HK-2 (cell line): ENCODE results near the gene IL1RAPL2.
"Not testable (repeated sequence)": the region's sequence is repeated elsewhere in the genome, so short reads cannot be mapped to it uniquely, and the experiment has no call there.

Experiments used
- DNase-seq: peaks from one replicate; pipeline ENCODE4 v3.0.0-alpha.2; 2018; ENCODE audit not compliant: unreplicated experiment

IL1RAPL2 gene

DNA sequence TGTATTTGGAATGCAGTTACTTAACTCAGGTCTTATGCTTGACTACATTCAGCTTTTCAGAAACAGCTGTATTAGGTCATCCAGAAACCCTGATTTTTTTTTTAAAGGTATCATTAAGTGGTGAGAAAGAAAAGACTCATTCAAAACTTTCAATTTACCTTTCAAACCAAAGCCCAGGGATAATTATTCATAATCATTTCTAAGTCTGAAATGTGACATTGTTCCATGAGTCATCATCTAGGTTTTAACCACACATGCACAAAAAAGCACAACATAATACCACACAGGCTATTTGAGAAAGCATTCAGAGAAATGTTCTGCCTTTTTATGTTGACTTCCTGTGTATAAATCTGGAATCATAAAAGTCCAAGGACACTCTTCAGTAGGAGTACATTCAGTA lies 288.2 kb downstream of the IL1RAPL2 start:
- no peak for DNase-seq

DNA sequence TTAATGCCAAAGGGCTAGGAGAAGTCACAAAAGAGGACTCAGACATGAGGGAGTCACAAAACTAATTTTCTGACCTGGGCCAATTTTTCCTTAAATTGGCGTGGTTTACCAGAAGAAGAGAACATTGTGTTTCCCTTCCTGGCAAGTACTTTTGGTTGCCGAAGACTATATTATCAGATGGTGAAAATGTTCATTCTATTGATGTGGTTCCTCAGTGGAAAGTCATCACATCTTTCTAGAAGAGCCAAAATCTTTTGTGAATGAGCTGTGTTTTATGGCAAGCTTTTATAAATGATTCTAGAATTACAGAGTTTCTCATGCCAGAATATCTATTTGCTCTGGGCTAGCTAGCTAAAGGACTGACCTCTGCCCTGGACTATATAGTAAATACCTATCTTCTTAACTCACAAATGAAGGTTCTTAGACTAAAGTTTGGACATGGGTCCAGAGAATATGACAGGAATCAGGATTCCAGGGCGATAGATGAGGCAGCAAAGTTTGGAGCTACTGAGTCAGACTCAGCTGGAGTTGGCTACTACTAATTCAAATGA lies 288.9 kb downstream of the IL1RAPL2 start:
- no peak for DNase-seq

DNA sequence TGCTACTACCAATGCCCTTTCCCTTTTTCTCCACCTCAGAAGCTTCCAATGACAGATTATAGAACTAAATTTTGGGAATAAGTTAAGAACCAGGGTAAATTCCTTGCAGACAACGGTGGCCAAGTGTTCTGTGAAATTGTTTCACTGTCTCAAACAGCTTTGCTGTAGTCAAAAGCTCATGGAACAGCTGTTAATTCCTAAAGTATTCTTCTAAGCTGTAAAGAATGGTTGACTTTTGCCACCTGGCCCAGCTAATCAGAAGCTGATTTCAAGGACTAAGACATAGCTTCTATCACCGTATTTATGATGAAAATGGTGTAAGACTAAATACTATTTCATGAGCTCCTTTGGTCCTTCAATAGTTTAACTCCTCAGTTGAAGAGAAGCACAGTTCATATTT lies 297.5 kb downstream of the IL1RAPL2 start:
- no peak for DNase-seq

DNA sequence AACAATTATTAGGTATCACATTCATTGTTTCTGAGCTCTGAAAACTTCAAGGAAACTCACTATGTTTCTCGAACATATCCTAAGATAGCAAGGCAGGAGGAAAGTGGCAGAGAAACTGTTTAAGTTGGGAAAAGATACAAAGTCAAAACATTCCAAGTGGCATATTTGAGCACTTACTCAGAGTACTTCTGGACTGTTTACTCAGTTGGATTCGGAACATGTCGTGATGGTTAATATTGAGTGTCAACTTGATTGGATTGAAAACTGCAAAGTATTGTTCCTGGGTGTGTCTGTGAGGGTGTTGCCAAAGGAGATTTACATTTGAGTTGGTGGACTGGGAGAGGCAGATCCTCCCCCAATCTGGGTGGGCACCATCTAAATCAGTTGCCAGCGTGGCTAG lies 298.3 kb downstream of the IL1RAPL2 start:
- DNase-seq, result no peak

DNA sequence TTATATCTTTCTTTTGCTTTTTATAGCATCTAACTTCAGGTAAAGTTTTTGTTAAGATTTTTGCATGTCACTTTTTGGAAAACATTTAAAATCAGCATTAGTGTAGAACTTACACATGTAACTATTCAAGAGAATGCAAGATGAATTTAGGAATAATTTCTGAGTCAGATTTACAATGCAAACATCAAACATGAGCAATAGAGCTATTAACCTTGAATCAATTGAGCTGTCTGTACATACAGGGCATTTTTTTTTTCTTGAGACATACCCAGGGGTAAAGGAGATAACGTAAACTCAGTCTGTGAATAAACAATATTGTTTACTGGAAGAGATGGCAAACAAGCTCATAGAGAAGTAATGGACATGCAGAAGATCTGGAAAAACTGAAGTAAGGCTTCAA lies 311.5 kb downstream of the IL1RAPL2 start:
- no peak for DNase-seq

DNA sequence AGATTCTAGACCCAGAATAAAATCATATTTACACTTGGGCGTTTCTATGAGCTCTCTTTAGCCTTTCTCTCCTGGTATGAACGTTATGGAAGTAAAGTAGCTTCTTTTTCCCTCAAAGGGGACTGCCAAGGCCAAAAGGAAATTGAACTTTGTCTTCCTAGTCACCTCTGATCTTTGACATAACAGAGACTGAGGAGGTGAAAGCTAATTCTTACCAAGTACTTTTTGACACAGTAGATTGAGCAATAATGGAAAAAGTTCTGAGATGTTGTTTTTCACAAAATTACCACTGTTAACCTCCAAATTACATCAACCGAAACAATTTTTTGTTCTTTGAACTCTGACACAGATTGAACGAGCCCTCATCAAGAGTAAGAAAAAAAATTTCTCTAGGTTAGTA lies 336.1 kb downstream of the IL1RAPL2 start:
- no peak for DNase-seq

DNA sequence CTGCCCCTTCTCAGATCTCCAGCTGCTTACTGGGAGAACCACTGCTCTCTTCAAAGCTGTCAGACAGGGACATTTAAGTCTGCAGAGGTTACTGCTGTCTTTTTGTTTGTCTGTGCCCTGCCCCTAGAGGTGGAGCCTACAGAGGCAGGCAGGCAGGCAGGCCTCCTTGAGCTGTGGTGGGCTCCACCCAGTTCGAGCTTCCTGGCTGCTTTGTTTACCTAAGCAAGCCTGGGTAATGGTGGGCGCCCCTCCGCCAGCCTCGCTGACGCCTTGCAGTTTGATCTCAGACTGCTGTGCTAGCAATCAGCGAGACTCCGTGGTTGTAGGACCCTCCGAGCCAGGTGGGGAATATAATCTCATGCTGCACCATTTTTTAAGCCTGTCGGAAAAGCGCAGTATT lies 343.7 kb downstream of the IL1RAPL2 start:
- not testable (repeated sequence) for DNase-seq

DNA sequence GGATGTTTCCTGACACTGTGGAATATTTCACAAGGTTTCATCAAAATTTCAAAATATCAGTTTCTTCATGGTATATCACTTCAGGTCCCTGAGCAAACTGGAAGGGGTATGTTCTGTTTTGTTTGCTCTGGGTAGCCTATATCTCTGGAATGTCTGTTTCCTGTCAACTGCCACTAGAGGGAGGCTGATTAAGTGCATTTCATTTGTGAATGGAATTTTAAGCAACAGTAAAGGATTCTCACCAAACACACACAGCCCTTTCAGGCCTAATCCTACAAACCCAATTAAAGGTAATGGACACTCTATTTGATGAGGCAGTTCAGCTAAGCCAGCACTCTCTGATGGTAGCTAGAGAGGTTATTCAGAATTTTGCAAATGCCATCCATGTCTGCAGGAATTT lies 347.3 kb downstream of the IL1RAPL2 start:
- no peak for DNase-seq

DNA sequence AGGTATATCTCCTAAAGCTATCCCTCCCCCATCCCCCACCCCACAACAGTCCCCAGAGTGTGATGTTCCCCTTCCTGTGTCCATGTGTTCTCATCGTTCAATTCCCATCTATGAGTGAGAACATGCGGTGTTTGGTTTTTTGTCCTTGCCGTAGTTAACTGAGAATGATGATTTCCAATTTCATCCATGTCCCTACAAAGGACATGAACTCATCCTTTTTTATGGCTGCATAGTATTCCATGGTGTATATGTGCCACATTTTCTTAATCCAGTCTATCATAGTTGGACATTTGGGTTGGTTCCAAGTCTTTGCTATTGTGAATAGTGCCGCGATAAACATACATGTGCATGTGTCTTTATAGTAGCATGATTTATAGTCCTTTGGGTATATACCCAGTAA lies 348.7 kb downstream of the IL1RAPL2 start:
- DNase-seq, result not testable (repeated sequence)

DNA sequence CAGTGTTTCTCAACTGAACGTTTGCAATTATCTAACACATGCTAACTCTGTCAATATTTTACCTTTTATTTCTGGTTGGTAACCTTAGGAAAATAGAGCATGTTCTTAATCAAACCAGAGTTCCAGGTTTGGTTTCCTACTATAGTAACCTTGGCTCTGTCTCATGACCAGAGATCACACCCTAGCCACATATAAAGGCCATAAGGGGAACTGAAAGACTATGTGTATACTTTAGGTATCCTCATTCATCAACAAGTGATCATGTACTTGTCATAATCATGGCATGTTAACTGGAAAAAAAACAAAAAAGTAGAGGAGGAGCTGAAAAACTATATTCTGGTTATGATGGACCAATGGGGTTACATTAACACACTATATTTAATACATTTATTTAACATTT lies 352.1 kb downstream of the IL1RAPL2 start:
- no peak for DNase-seq

DNA sequence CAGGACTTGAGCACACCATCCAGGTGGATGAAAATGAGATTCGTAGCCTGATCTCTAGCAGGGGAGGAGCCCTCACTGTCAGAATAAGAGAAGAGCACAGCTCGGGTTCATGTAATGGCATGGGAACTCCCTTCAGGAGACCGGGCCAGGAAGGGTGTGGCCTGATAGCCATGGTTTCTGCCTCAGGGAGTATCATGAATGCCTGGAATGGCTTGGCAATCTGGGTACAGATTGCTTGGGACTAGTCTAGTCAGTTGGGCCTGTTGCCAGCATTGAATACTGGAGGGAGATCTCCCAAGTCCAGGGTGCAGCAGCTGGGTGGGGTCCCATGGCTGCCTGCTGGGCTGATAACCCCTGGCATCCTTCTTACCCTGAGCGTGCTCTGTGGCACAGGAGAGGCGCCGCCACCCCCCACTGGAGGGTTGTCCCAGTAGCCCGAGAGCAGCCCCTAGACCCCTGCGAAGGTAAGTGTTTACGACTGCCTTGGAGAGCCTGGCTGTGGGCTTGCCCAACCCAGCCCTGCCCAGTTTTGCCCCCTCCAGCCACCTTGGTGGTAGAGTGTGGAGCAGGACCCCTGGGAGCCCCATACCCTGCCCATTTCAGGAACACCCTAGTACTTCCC lies 355.7 kb downstream of the IL1RAPL2 start:
- DNase-seq, result no peak

DNA sequence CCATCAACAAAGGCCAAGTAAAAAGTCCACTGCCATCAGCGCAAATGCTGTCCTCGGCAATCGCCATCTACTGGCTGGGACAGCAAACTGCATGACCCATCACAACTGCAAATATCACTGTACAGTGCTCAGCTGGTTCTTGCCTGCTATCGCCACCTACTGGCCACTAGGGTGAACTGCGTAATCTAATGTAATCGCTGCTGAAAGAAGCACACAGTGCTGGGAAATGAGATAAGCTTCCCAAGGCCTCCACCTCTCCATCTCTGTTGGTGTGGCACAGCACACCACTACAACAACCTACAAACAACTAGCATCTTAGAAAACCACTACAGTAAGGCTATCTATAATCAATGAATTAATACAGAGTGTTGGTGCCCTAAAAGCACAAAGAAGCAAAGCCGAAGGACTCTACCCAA lies 356.2 kb downstream of the IL1RAPL2 start:
- peak; percentile 68 for DNase-seq

DNA sequence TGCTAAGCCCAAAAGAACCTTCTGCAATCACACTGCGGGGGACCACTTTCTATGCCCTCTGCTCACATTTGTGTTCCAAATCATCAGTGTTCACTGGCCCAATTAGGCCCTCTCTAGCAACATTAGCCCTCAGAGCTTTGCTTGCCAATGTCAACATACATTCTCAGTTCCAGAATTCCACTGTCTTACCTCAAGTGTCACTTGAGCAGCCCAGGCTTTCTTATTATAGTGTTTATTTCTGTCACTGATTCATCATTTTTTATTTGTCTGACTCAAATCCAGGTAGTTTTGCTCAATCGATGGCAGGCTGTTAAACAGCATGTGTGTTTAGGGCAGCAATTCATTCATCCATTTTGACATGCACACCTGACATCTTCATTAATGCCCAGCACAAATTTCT lies 363.3 kb downstream of the IL1RAPL2 start:
- no peak for DNase-seq

DNA sequence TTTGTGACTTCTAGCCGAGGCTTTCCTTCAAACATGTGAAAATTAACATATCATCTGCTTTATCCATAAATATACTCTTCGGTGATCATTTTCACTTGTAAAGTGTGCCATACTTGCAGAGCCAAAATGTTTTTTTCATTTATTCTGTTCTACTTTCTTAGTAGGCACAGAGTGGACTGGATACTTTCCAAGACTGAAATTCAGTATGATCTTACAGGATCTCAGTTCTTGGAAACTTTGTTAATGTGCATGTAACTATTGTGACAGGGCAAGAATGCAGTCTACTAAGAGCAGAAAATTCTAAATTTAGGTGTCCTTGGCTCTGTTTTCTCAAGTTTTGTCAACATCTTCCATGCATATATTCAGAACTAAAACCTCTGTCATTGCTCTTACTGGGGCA lies 369.6 kb downstream of the IL1RAPL2 start:
- DNase-seq, result no peak

DNA sequence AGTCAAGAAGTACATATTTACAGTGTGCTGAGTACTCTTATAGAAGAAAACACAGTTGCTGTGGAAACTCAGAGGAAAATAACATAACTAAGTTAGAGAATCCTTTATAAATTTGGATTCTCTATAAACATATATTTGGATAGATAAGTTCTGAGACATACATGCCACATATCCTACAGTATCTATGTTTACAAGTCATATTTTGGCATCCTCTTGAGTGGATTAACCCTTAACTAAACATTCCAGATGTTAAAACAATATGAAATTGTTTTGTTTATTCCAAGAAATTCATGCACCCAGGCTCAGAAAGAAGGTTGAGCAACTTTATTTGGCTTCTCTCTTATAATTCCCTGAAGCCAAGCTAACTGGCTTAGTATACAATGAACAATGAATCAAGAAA lies 387.3 kb downstream of the IL1RAPL2 start:
- DNase-seq, result no peak

DNA sequence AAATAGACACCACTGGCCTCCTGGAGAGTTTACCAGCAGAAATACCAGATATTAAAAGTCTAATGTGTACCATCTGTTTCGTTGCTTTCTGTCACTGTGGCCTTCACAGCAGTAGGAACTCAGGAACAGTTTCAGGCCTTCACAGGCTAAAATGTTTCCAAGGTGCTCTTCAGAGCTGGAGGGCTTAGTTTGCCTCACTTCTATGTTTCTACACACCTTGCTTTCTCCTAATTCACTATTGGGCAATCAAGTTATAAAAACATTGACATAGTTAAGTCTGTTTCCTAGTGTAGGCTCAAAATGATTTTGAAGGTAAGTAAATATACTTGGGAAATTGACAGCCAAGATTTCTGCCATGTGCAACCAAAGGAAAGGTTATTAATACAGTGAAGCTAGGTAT lies 395.9 kb downstream of the IL1RAPL2 start:
- no peak for DNase-seq

DNA sequence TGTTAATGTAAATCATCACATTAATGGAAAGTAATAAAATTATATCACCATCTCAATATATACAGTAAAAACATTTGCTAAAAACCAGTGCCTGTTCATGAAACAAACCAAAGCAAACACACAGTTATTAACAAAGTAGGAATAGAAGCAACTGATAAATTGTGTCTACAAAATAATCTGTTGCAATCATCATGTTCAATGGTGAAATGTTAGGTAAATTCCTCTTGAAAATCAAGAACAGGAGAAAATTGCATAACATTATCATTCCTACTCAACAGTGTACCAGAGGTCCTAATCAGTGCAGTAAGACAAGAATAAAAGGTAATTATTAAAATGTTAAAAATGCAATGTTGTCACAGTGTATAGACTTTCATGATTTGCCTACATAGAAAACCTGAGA lies 402.2 kb downstream of the IL1RAPL2 start:
- no peak for DNase-seq

DNA sequence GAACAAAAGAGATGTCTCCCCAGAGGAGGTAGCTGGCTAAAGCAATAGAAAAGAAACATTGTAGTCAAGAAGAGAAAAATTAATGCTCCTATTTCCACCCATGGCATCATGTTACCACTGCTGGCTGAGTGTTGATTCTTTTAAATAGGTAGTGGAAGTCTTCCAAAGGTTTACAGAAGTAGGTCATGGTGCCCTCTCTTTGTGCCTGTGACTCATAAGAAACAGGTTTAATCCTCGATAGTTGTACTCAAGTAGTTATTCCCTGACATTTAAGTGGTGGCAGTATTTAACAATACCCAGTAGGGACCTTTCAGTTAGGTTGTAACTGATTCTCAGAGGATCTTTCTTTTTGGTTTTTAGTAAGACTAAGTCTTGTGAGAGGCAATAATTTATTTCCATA lies 406.7 kb downstream of the IL1RAPL2 start:
- no peak for DNase-seq

DNA sequence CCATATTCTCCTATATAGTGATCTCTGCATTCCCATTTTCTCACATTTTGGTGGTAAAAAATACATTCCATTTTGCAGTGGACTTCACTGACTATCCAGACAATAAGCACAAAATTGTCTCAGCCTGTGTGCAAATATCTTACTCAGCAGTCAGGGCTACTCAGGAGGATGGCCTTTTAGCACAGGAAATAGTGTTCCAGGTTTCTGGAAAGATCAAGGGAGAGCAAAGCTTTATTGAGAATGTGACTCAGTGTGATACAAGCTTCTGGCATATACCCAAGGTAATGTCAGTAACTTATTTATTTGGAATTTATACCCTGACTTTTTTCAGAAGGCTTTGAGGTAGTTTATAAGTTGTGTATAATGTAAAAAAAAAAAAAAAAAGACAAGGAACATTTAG lies 421.1 kb downstream of the IL1RAPL2 start:
- no peak for DNase-seq

DNA sequence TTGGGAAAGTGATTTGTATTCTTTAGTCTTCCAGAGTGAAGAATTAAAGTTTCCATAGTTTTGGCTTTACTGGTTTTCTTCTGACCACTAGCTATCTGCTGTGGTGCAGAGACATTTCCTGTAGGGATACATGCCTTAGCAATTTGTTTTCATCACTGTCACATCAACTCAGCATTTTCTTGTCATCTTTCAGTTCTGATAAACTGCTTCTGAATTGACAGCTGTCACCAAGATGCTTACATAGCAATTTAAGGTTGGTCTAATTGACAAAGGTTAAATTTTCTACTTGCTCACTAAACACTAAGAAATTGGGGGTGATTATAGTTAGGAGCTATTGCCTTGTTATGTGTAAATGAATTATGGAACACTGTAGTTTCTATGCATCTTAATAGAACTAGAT lies 422.0 kb downstream of the IL1RAPL2 start:
- DNase-seq, result no peak

DNA sequence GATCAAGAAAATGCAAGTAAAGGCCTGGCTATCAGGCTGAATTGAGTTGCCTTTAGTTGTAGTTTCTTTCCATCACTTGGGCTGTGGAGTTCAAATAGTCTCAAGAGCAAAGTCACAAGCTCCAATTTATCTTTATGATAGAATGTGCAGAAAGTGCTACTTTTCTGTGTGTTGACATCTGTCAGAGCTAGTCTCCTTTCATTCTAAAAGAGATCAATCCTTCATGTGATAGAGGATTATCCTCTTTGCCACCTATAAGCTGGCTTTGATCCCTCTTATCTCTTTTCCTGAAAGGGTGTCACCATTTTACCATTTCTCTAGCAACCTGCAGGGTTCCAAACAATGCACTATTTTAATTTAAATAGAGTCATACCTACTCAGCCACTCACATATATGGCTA lies 429.5 kb downstream of the IL1RAPL2 start:
- no peak for DNase-seq

DNA sequence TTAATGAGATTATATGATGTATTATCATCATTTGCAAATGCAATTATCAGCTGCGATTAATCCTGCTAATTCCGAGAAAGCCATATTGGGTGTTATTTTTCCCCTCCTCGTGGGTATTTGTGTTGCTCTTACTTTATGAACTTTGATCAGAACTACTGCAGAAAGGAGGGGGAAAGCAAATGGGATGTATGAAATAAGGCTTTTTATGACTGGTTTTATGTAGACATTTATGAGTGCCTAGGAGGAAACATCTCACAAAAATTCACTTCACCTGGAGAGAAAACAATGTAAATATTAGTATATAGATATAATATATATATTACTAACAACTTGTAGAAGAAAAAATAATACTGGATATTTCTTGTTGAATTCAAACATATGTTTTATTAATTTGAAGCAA lies 440.1 kb downstream of the IL1RAPL2 start:
- DNase-seq, result no peak

DNA sequence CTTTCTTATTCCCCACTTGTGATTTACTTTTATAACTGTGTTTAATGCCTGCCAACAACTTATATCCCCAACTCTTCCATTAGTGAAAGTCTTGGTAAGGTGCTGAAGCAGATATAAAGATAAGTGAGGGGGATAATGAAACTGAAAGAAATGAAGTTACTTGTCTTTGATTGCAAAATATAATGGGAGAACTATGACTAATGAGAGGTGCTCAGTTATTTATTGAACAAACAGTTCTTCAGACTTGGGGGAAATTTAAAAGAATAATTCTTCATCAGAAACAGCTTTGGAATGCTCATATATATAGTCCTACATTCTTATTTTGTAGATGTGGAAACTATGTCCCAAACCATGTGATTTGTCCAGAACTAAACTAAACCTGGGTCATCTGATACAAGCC lies 441.0 kb downstream of the IL1RAPL2 start:
- no peak for DNase-seq

DNA sequence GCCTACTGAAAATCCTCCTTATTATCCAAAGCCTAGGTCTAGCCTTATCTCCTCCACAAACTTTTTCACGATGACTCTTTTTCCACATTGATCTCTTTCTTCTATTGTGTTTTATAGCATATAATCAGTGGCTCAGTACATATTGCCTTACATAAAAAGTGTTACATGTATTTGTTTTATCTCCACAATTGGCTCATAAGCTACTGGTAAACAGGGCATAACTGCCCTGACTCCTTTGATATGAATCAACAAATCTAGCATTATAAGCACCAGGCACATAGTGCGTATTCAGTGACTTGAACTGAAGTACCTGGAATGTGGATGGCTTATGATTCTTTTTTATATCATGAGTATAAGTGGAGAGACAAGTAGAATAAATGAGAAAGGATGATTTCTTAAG lies 447.7 kb downstream of the IL1RAPL2 start:
- DNase-seq, result no peak
